Fibroblast of lung (primary cell): ENCODE measurements around the gene WDR7.

Experiments
- CTCF ChIP-seq, 2 donors: IDR thresholded peaks in 1 of 2; conservative IDR thresholded peaks in 1 of 2; 1 replicate in 1 of 2; 2 replicates in 1 of 2; pipeline ENCODE4 v1.5.1; 2011 to 2012; ENCODE audit warnings: low read length in 2 of 2, control low read depth in 1 of 2, inconsistent platforms in 1 of 2, low read depth in 1 of 2, mild to moderate bottlenecking in 1 of 2
- EZH2 ChIP-seq: IDR thresholded peaks from 2 replicates; pipeline ENCODE4 v1.5.1; 2012; ENCODE audit warnings: low read length, control low read depth, mild to moderate bottlenecking; ENCODE audit errors: missing control alignments

GRCh38 chr18:56974141-56974540 is 323.0 kb downstream of the WDR7 start:
- TF ChIP-seq CTCF (conservative IDR thresholded peaks at IDR 0.05 in 1 of 2, IDR thresholded peaks at IDR 0.05 in 1 of 2; ENCODE audit: low read depth in 1 of 2, low read length in 2 of 2), result no peak
- no peak for TF ChIP-seq EZH2
